NCI-H2081 treated with DMSO at 0.1 percent for 48 hours (cell line): Measurements from ENCODE around the gene PIGU.

Experiments
- DNase-seq: peaks from one replicate; lab custom pipeline; 2025; lab: John Stamatoyannopoulos, UW

The PIGU gene

DNA sequence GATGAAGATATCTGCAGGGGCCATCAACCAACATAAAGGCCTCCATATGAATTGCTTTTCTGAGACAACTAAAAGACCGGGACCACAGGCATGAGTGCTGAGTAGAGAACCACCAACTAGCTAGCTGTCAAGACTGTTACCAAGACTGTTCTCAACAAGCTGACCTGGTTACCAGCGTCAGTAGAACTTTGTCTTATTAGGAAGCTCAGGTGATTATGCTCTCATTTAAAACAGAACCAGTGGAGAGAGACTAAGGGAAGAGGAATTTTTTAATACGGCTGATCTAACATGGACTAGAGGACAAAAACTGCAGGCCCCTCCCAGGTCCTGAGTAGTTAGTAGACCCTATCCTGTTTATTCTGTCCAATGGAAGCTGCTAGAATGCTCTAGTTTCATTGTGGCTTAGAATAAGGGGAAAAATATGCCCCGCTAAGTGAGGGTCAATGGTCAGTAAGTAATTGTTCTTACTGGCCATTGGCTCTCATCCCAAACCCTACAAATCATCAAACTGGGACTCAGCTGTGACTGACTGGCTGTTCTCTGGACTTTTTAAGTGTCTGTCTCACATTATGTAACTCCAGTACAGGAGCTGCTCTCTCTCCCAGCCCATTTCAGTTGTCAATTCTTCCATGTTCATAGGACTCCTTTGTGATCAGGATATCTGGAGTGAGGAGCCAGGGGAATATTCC lies 164.5 kb downstream of the PIGU start:
- DNase-seq: no peak

- DNase-seq: no peak
These were observed 165.0 kb downstream of the PIGU start for GRCh38 chr20:34511891-34512265.

DNA sequence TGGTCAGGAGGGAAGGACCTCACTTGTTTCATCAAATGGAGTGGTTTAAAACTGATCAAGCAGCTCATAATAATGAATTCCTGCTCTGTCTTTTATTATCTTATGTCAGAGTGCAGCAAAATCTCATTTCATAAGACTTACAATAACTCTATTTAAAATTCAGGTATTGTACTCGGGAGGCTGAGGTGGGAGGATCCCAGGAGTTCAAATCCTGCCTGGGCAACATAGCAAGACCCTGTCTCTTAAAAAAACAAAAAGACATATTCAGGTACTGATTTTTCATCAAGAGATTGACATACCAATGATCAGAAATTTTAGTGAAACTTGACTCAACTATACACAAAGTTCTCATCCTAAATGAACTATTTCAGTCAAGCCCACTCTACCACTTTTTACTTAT lies 166.3 kb downstream of the PIGU start:
- no peak for DNase-seq
